Fibroblast of skin of right biceps (primary cell): ENCODE data around the gene MARCHF4.
"Not testable (repeated sequence)": the region's sequence is repeated elsewhere in the genome, so short reads cannot be mapped to it uniquely, and the experiment has no call there.

Experiments
- DNase-seq: peaks from one replicate; pipeline ENCODE4 v3.0.0-alpha.2; 2013

MARCHF4 gene

GRCh38 chr2:216391401-216391800, 19.1 kb upstream of the MARCHF4 start:
- DNase-seq: no peak

- peak; percentile 72 for DNase-seq
These were observed 17.3 kb upstream of the MARCHF4 start for GRCh38 chr2:216389570-216389969.

GRCh38 chr2:216388046-216388884, 16.0 kb upstream of the MARCHF4 start:
- DNase-seq: no peak

- no peak for DNase-seq
These were observed 15.0 kb upstream of the MARCHF4 start for GRCh38 chr2:216387262-216387661.

- no peak for DNase-seq
These were observed 13.2 kb upstream of the MARCHF4 start for GRCh38 chr2:216385478-216385877.

GRCh38 chr2:216384409-216384808, 12.1 kb upstream of the MARCHF4 start:
- DNase-seq: not testable (repeated sequence)

GRCh38 chr2:216379977-216380376, 7.7 kb upstream of the MARCHF4 start:
- DNase-seq: no peak

GRCh38 chr2:216375286-216375685, 3.0 kb upstream of the MARCHF4 start:
- peak; percentile 60 for DNase-seq

- peak; percentile 55 for DNase-seq
These were observed 1.6 kb upstream of the MARCHF4 start for GRCh38 chr2:216373896-216374295.

- DNase-seq: peak; percentile 96
These were observed 543 bp upstream of the MARCHF4 start for GRCh38 chr2:216372761-216373291.

- no peak for DNase-seq
These were observed 1.1 kb downstream of the MARCHF4 start for GRCh38 chr2:216370961-216371712.

- DNase-seq: no peak
These were observed 2.5 kb downstream of the MARCHF4 start for GRCh38 chr2:216369821-216370220.

- DNase-seq: no peak
These were observed 5.4 kb downstream of the MARCHF4 start for GRCh38 chr2:216366777-216367471.

- DNase-seq: no peak
These were observed 6.8 kb downstream of the MARCHF4 start for GRCh38 chr2:216365518-216365917.

- no peak for DNase-seq
These were observed 9.1 kb downstream of the MARCHF4 start for GRCh38 chr2:216363221-216363620.

GRCh38 chr2:216362730-216363129, 9.6 kb downstream of the MARCHF4 start:
- DNase-seq: peak; percentile 95

- DNase-seq: no peak
These were observed 16.6 kb downstream of the MARCHF4 start for GRCh38 chr2:216355711-216356110.

- peak; percentile 67 for DNase-seq
These were observed 18.0 kb downstream of the MARCHF4 start for GRCh38 chr2:216354306-216354705.

- DNase-seq: no peak
These were observed 19.5 kb downstream of the MARCHF4 start for GRCh38 chr2:216352653-216353270.

- DNase-seq: no peak
These were observed 20.9 kb downstream of the MARCHF4 start for GRCh38 chr2:216351172-216351925.

- DNase-seq: peak; percentile 69
These were observed 22.0 kb downstream of the MARCHF4 start for GRCh38 chr2:216350214-216350791.

GRCh38 chr2:216349366-216349765, 22.9 kb downstream of the MARCHF4 start:
- DNase-seq: no peak
